CD4-positive, alpha-beta T cell treated with Interleukin-1 beta for 1 hour (primary cell): ENCODE measurements around the gene FAT3.

Source experiments
- DNase-seq, 2 donors: peaks; one replicate each; pipeline ENCODE4 v3.0.0-alpha.2; 2020 to 2022

The FAT3 gene

GRCh38 chr11:92227959-92228935, 3.6 kb downstream of the FAT3 start:
- no peak for DNase-seq

- no peak for DNase-seq
Measured at GRCh38 chr11:92236856-92237255, 12.2 kb downstream of the FAT3 start.

GRCh38 chr11:92240916-92241315, 16.3 kb downstream of the FAT3 start:
- DNase-seq: no peak

DNA sequence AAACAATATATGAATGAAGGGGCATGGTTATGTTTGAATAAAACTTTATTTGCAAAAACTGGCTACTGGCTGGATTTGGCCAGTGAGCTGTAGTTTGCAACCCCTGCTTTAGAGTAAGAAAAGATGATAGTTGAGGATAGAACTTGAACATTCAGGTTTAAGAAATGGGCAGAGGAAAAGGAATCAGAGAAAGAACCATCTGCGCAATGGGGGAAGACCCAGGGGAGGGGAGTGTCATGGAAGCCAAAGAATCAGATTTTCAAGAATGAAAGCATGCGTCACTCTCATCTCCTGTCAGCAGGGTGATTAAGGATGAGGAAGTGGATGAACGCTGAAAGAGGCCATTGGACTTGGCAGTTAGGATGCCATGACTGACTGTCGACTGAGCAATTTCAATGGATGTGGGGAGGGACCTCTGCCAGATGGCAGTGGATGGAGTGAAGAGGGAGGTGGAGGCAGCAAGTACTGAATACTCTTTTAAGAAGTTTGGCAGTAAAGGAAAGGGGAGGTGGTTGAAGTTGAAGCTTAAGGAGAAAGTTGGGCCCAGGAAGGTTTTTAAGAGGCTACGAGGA, 21.2 kb downstream of the FAT3 start:
- no peak for DNase-seq

DNA sequence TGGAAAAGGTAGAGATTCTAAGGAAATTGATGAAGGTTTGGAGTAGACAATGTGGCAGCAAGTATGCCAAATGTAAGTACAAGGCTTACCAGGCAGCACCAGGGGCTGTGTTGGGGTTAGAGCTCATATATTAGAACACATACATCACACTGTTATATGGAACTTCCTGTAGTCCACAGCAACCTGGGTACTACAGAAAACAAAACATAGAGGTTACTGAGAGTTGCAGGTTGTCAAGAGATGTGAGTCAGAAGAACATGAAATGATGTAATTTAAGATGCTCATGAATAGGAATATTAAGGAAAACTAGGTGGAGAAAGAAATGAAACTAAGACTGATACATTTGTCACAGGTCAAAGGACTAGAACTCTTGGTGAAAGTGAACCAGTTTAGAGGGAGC, 22.0 kb downstream of the FAT3 start:
- no peak for DNase-seq

DNA sequence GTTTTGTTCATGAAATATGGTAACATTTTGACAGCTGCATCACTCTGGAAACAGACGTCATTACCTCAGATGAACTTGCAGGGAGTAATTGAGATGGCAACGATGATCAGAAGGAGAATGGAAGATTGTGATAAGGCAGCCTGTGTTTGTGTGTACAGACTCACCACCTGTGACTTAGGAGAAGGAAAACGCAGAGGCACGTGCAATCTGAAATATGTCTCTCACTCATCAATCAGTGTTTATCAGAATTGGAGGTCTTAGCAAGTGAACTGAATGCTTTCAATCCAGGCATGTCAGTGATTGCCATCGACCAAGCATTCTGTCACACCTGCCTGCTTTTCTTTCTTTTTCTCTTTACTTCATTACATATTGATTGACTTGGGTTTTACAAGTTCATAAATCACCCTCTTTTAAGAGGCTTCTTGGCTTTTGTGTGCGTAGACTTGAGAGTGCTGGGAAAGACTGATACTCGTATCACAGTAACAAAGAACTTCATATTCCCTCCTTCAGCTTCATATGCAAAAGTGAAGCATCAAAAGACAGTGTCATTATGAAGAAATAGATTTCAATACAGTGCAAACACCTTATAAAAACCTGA, 24.6 kb downstream of the FAT3 start:
- DNase-seq: no peak

DNA sequence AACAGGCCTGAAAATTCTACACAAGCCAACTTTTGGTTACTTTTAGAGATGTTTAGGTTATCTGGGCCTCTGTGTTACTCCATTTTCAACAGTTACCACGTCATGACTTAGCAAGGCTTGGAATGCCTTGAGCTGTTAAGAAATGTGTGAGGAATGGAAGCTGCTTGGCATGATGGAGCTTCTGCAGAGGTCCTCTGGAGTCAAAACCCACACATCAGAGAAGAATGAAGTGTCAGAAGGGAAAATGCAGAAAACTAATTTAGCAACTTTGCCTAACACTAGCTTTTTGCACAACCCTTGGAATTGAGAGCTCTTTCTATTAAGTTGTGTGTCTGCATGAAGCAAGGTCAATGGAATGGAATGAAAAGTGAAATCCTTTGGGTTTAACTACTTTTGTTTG, 27.4 kb downstream of the FAT3 start:
- no peak for DNase-seq

- no peak for DNase-seq
Measured at GRCh38 chr11:92253421-92253820, 28.8 kb downstream of the FAT3 start.

DNA sequence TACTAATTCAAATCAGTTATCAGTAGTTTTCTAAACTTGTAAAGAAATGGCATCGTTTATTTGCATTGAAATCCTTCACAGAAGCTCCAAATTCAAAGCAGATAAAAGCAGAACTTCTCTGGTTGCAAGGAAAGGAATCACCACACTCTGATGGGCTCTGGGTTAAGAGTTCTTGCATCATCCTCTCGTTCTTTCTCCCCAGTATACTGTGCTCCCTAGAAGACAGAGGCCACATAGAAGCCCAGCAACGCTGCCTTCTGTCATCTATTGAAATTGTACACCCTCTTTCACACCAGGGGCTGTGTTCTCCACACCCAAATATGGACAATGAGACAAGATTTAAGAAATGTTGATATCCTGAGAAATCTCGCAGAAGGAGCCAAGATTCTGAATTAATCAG, 29.3 kb downstream of the FAT3 start:
- no peak for DNase-seq

- DNase-seq: no peak
Measured at GRCh38 chr11:92257536-92257935, 32.9 kb downstream of the FAT3 start.

GRCh38 chr11:92259861-92260260, 35.2 kb downstream of the FAT3 start:
- DNase-seq: no peak

DNA sequence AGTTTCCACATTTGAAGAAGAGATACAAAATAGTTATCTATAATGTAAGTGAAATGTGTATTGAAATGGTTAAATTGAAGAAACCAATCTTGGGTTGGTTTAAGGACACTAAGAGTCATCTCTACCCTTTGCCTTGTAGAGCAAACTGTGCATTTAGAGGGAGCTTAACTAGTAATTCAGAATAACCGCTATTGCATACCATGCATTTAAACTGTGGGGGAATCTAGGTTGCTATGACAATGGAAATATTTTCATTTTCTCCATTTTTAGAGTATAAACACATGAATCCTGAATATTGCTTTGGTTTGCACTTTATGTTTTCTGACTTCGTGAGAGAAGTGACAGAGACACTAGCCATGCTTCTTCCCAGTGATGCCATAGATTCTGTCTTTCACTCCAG, 39.7 kb downstream of the FAT3 start:
- no peak for DNase-seq

- no peak for DNase-seq
Measured at GRCh38 chr11:92266806-92267205, 42.2 kb downstream of the FAT3 start.

DNA sequence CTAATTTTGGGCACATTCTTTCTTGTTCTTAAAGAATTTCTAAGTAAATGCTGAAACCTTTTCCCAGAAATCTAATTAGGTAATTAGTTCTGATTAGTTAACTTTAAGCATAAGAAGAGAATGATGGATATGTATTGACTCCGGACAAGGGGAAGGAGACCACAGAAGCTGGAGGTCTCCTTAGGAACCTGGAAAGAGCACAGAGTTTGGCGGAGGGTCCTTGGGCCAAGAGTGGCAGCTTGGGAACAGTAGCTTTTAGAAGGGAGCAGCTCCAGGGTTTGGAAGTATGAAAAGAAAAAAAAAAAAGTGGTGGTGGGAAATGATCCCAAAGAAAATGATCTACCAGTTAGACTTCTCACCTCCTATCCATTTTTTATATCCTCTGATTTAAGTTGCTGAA, 42.7 kb downstream of the FAT3 start:
- no peak for DNase-seq

DNA sequence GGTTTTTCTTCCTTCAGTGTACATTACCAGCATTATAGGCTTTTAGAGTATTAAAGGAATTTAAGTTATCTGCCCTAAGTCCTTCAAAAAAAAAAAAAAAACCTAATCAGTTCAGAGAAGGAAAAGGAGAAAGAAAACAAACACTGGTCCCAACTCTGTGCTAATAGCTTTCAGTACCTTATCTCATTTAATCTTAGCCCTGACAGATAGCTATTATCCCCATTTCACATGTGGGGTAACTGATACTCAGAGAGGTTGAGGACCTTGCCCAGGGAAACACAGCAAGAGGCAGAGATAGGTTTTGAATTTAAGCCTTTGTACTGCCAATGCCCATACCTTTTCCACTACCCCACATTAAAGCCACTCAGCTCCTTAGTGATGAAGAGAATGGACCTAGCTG, 43.4 kb downstream of the FAT3 start:
- DNase-seq: no peak

- no peak for DNase-seq
Measured at GRCh38 chr11:92268546-92268945, 43.9 kb downstream of the FAT3 start.

GRCh38 chr11:92269021-92269420, 44.4 kb downstream of the FAT3 start:
- no peak for DNase-seq

- DNase-seq: no peak
Measured at GRCh38 chr11:92269841-92270240, 45.2 kb downstream of the FAT3 start.

DNA sequence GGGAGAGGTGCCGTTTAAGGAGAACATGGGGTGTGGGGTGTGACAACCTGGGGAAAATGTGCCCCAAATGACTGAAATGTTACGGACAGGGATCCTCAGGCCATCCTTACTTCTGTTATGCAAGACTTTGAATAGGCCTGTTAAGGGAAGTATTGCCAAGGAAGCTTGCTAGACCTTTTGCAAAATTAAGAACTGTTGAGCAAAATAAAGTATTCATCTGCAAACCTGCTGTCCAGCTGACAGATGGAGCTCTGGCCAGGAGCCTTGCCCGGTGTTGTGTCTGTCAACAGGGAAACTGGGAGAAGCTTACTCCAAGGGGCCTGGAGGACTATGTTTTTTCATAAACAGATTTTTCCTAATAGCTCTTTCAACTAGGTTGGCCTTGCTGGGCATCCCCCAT, 48.0 kb downstream of the FAT3 start:
- DNase-seq: no peak
